HG02798 (cell line): ENCODE data around the gene BFSP2.

Experiments used
- ATAC-seq: cut with Tn5 transposase; IDR thresholded peaks from one replicate; pipeline ENCODE4 v1.9.1; 2021; ENCODE audit warnings: mild to moderate bottlenecking; ENCODE audit not compliant: unreplicated experiment, poor library complexity

Gene BFSP2

DNA sequence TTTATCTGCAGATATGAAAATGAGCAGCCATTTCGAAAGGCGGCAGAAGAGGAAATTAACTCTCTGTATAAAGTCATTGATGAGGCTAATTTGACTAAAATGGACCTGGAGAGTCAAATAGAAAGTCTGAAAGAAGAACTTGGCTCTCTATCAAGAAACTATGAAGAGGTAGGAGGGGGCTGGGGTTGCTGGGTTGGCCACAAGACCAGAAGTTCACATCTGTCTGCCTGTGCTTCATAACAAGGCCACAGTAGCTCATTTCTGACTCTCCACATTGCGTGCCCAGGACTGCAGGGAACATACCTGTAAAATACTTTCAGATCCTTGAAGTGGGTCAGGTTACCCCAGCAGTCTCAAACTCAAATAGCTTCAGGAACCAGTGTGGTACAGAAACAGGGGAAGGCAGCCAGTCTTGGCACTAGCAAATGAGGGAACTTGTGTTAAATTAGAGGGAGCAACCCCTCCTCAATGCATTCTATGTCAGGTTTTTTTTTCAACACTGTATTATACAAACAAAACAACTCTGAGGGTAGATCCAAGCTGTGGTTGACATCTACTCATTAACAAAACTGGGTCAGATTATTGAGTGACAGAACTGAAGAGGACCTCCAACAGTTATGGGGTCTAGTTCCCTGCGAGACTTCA lies 48.7 kb downstream of the BFSP2 start:
- peak; percentile 94 for ATAC-seq

GRCh38 chr3:133451309-133451708 lies 51.5 kb downstream of the BFSP2 start:
- ATAC-seq: no peak

- ATAC-seq: no peak
Measured at GRCh38 chr3:133452641-133453319, 52.9 kb downstream of the BFSP2 start.

DNA sequence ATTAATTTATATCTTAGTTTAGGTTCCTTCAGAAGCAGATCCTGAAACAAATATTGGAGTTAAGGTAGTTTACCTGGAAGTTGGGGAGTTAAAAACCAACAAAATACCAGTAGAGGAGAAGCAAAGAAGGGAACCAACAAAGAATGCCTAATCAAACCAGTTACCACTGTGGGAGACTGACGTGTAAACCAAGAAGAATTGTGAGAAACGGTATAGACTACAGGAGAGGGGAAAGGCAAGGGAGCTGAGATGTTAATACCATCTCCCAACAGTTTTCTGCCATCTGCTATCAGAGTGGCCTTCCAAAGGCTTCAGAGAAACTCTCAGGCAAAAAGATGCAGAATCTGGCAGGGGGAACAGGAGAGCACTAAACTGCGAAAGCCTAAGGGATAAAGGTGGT lies 53.5 kb downstream of the BFSP2 start:
- no peak for ATAC-seq

DNA sequence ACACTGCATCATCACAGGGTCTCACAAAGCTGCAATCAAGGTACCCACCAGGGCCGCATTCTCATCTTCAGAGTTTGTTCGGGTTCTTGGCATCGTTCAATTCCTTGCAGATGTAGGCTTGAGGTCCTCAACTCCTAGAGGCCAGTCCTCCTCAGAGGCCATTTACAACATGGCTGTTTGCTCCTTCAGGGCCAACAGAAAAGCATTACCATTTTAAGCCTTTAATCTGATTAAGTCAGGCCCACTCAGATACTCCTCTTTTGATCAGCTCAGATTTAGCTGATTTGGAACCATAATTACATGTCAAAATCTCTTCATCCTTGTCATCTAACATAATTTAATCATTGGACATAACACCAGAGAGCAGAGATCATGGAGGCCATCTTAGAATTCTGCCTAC lies 55.4 kb downstream of the BFSP2 start:
- no peak for ATAC-seq

DNA sequence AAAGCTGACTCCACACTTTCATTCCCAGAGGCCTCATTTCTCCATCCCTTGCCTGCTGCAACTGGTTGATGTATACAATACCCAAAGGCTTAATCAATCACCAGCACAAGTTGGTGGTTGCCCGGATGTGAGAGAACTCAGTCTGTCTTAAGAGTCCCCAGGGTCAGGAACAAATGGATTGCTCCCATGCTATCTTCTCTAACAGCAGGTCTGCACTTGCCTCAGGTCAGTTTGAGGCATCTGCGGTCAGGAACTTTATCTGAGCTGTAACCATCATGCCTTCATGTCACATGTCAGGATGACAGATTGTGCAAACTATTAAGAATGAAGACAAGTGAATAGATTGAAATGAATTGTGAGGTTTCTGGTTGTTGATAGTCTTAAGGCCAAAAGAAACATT lies 56.1 kb downstream of the BFSP2 start:
- no peak for ATAC-seq

- no peak for ATAC-seq
Measured at GRCh38 chr3:133457025-133457424, 57.2 kb downstream of the BFSP2 start.

- no peak for ATAC-seq
Measured at GRCh38 chr3:133457465-133458067, 57.7 kb downstream of the BFSP2 start.

- no peak for ATAC-seq
Measured at GRCh38 chr3:133459400-133459799, 59.5 kb downstream of the BFSP2 start.

DNA sequence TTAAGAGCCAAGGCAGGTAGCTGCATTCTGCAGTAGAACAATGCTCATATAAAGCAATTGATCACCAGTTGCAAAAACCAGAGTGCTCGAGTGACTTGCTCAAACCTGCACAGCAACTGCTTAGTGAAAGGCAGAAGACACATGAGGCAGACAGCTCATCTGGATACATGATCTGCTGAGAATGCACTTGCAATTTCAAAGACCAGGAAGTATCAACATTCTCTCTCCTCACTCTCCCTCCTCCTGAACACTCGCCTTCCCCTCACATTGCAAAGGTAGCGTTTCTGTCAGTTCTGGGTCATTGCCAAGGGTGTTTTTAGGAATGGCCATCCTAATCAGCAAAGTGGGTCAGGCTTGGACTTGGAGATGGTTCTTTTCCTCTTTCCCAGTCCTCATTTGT lies 61.0 kb downstream of the BFSP2 start:
- no peak for ATAC-seq

DNA sequence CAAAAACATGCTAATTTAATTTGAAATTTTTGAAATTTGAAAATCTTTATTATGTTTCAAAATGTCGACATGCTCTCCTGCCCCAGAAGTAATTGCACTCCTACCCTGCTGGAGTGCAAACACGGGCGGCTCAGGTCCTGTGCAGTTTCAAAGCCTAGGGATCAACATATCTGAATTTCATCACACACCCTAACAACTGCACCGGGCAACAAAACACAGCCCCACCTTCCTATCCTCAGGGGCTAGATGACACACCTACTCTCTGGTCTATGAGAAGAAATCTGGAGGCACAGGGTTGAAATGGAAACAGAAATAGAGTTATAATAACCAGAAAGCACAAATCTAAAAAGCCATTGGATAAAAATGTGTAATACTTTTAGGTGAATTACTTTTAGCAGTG lies 61.4 kb downstream of the BFSP2 start:
- no peak for ATAC-seq

- no peak for ATAC-seq
Measured at GRCh38 chr3:133463347-133463860, 63.5 kb downstream of the BFSP2 start.

DNA sequence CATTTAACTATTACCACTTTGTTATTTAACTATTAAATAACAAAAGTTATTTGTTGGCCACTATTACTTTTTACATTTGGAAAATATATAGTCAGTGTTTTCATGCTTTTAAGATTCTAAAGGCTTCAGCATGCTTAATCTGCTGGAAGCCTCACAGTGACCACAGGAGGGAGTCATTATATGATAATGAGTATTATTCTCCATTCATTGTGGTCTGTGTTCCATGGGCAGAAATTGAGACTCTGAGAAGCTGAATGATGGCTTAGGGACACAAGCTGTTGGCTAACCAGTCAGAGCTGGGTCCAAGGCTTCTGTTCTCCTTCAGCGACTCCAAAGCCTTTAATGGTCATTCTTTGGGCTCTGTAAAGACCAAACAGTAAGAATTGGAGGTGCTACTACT lies 64.7 kb downstream of the BFSP2 start:
- ATAC-seq: no peak

GRCh38 chr3:133466531-133467386 lies 66.9 kb downstream of the BFSP2 start:
- peak; percentile 41 for ATAC-seq

- ATAC-seq: no peak
Measured at GRCh38 chr3:133467780-133468179, 67.9 kb downstream of the BFSP2 start.

- ATAC-seq: peak; percentile 39
Measured at GRCh38 chr3:133468251-133468721, 68.4 kb downstream of the BFSP2 start.

DNA sequence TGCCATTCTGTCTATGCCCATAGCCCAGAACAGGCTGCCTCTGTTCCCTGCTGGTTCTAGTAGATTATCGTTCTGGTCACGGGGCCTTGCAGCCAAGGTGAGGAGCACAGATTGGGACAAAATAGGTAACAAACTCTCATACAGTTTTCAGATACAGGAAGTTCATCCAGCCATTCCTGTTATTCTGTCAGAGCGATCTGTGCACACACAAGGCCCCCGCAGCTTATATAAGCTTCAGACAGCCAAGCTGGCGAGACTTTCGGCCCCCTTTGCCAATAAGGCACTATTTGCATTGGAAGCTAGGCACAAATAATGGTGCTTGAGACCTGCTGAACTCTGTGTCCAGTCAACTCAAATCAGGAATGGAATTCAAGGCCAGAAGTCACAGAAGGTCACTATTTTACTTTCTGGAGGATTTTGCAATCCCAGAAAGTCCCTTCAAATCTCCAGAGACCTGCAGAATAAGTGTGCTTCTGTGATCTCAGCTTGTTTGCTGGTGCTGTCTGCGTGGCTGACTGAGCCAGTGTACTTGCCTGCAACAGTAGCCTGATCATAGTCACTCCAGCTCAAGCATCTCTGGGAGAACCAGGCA lies 69.4 kb downstream of the BFSP2 start:
- no peak for ATAC-seq

GRCh38 chr3:133472242-133472641 lies 72.4 kb downstream of the BFSP2 start:
- ATAC-seq: no peak

GRCh38 chr3:133472889-133473288 lies 73.0 kb downstream of the BFSP2 start:
- no peak for ATAC-seq
